HG03575 (cell line): ENCODE measurements around the gene KDM1B.
A peak's percentile ranks its signal among the peaks of the same experiment; 100 is the strongest.
"Not testable (repeated sequence)": the region's sequence is repeated elsewhere in the genome, so short reads cannot be mapped to it uniquely, and the experiment has no call there.

Experiments used
- ATAC-seq: cut with Tn5 transposase; IDR thresholded peaks from one replicate; pipeline ENCODE4 v1.9.1; 2021; ENCODE audit not compliant: unreplicated experiment, insufficient number of reproducible peaks, low FRiP score; ENCODE audit errors: extremely low read depth

KDM1B gene

DNA sequence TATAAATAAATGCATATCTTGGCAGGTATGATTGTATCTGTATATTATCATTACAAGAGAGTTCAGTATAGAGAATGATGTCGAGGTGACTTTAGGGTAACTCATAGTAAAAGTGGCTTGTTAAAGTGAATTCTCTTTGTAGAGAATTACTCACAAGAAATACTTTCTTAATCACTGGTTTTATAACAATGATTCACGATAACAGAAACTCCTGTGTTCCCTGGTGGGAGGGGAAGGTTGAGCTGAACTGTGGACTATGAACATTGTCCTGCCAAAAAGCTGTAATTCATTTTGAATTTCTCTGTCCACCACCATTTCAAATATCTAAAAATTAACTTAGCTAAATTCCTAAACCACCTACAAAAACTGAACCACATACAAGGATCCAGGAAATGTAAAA is 8.1 kb upstream of the KDM1B start:
- no peak for ATAC-seq

DNA sequence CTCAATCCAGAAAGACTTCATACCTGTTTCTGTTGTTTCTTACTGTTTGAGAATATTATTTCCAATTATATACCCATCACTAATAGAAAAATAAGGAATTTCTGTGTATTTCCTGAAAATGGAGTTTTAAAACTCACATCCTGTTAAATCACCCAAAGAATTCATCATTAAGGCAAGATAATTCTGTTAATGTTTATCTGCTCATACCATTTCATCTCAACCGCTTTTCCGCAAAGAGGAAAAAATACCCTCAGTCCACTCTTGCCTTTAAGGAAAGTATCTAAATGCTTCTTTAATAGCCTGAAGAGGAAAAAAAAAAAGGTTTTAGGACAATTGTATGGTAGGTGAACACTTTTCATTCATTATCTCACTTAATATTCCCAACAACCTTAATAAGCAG is 7.6 kb upstream of the KDM1B start:
- ATAC-seq: no peak

DNA sequence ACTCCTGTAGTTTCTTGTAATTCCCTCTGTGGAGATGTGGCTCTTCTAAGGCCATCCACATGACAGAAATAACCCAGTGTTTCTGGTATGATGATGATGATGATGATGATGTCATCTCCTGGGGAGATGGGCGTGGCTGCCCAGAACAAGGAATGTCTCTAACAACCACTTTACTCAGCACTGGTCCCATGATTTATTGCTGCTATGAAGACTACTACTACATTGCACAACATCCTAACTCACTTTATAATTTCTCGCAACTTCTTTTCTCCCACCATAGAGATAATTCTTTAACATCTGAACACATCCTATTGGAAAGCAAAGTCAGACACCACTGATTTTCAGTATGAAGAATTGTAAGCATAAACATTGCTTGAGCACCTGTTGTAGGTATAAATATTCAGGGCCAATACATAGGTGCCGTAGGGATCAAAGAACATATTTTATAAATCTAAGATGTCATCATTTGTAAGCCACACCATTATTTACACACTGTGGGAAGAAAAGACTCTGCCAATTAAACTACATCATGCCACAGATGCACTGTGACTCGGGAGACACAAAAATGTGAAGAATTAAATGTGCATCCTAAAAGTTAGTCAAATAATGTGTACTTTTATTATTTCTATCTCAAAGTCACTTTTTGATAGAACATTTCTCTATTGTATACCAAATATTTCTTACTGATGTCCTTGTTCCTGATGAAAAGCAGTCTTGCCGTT is 6.8 kb upstream of the KDM1B start:
- ATAC-seq: no peak

DNA sequence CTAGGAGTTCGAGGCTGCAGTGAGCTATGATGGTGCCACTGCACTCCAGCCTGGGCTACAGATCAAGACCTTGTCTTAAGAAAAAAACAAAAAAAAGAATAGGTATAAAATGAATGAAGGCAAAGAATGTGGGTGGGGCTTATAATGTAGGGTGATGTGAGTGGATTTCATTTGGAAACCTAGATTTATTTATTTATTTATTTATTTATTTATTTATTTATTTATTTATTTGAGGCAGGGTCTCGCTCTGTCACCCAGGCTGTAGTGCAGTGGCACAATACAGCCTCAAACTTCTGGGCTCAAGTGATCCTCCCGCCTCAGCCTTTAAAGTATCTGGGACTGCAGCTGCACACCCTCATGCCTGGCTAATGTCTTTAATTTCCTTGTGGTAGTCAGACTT is 3.8 kb upstream of the KDM1B start:
- ATAC-seq: not testable (repeated sequence)

DNA sequence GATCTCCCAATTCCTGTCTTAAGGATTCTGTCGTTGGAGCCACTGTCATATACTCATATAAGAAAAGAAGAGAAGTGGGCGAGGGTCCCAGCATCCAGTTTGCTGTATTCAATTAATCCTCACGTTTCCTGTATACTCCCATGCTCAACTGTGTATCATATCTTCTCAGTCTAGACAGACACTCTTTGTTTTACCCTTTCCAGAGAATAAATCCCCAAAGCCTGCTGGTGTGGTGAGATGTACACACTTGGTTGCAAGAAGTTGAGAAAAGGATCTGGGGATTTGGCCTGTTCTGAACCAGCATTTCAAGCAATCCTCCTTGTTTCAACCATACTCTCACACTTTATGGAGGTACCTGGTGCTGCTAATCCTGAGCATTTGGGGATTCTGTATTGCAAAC is 3.4 kb upstream of the KDM1B start:
- ATAC-seq: no peak

DNA sequence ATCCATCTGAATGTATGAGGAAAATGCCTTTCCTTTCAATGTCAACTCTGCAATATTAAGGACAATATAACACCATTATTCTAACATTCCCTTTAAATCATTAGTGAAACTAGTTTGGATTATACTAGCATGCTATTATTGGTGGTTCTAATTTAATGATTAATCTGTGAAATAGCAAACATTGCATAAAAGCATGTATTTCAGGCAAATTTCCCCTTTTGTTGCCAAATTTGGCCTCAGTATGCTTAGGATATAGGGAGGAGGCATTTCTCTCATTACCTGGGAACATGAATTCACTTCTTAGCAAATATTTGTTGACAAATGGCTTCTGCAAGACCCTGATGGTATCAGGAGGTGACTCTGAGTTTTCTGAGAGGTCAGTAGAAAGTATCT is 1.9 kb upstream of the KDM1B start:
- ATAC-seq: no peak

DNA sequence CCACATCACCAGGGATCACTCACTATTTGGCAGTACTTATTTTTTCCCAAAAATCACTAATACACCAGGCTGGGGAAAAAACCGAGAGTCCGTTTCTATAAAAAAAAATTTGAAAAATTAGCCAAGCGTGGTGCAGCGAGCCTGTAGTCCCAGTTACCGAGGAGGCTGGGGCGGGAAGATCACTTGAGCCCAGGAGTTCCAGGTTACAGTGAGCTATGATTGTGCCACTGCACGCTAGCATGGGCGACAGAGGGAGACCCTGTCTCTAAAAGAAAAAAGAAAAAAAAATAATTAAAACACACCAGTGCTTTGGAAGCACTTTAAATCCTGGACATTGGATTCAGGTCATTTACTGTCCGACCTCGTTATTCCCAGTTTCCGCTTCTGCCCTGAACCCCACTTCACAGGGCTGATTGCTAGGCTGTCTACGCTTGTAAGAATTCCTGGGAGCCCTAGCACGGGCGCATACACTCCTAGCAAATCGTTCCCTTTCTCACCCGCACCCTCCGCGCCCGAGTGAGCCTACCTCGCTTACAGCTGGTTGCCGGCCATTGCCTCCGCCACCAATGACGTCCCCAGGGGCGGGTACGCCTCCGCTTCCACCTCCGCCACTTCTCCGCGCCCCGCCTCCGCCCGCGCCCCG is 594 bp upstream of the KDM1B start, which contains the start of gene TPMT:
TPMT (minus strand) TSS at position 571 of the 643 bp plus-strand sequence. CDS start 5,950 bp downstream, outside the sequence.
- peak; percentile 19 for ATAC-seq

DNA sequence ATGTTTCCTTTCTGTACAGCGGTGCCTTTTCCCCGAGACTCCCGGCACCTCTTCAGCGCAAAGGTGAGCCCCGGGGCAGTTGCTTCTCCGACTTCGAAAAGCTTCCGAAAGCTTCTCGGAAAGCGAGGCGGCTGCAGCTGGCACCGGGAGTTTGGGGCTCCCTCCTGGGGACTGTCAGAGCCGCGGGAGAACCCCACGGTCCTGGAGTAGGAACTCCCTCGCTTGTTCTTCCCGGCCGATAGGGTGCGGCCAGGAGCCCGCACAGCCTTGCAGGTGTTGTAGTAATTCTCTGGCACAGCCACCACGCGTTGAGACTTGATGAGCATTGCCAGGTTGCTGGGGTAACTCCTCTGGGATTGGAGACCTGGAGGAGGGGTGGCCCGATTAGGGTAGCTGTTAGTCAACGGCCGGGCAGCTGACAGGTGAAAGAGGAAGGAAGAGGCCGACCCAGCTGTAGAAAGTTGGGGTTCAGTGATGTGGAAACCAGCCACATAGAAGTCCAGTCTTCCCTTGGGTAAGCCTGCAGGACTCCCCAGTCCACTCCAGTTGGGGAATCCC is 721 bp downstream of the KDM1B start:
- peak; percentile 21 for ATAC-seq

DNA sequence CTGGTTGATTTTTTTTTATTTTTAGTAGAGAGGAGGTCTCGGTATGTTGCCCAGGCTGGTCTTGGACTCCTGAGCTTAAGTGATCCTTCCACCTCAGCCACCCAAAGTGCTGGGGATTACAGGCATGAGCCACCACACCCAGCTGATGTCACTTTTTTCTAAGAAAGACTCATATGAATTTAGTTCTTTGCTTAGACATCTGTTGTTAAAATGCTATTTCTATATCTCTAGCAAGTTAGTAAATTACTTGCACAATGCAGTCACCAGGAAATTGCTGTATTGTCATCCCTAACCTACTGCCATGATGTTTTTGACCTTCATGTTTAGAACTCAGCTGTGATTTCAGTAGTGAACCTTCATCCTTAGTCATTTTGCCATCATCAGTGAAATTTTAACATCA is 5.7 kb downstream of the KDM1B start:
- no peak for ATAC-seq

DNA sequence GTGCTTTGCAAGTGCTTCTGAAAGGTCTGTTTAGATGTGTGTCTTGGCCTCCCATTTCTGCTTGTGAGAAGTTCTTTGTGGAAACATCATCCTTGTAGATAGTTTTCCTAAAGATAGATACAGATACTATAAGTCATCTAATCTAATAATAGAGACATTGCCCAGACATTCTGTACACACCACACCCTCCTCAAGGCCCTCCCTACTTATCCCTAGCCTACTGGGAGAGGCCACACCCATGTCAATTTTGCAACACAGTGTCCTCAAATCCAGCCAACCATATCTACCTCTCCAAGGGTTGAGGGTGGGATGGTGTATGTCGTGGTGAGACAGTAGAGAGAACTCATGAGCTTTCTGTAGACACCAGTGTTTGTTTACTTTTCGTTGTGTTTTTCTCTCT is 6.2 kb downstream of the KDM1B start:
- no peak for ATAC-seq

DNA sequence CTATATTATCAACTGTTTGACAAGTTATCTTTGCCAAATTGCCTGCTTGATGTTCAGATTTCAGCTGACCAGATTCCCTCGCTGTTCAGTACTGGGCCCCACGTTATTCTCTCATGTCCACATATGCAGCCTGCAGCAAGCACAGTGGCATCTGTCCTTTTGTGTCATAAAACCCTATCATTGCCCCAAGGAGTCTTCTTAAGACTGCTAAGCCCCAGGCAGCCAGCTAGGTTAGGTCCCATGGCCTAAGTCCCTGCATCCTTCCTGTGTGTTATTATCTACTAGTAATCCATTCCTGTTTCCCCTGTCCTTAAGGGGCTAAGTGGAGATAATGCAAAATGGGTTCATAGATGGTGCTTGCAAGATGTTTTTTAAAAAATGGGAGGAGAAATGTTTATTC is 7.2 kb downstream of the KDM1B start:
- no peak for ATAC-seq

DNA sequence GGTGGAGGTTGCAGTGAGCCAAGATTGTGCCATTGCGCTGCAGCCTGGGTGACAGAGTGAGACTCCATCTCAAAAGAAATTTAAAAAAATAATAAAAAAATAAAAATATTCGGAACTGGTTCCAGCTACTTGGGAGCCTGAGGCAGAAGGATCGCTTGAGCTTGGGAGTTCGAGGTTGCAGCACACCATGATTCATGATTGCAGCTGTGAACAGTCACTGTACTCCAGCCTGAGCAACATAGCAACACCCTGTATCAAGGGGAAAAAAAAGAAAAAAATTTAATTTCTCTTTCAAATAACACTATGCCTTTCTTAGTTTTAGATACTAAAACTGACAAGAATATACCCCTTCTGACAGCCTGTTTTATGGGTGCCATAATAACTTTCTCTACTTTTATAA is 10.5 kb downstream of the KDM1B start:
- no peak for ATAC-seq

DNA sequence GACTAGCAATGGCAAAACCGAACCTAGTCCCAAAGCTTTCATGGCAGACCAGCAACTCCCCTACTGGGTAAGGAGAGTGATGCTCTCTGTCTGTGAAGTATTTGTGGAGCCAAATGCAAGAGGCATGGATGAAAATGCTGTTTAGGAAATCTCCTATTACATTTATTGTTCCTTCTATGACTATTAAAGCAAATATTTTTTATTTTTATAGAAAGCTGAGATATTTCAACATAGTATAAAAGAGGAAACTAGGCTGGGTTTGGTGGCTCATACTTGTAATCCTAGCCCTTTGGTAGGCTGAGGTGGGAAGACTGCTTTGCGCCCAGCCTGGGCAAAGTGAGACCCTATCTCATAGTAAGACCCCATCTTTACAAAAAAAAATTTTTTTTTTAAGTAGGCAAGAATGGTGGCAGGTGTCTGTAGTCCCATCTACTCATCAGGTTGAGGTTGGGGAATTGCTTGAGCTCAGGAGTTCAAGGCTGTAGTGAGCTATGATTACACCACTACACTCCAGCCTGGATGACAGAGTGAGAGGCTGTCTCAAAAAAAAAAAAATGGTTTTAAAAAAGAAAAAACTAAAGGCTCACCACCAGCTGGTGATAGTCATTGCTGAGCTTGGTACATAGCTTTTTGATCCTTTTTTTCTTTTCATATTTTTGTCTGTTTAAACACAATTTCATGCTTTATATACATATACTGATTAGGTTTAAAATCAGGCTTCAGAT is 11.3 kb downstream of the KDM1B start:
- ATAC-seq: no peak

DNA sequence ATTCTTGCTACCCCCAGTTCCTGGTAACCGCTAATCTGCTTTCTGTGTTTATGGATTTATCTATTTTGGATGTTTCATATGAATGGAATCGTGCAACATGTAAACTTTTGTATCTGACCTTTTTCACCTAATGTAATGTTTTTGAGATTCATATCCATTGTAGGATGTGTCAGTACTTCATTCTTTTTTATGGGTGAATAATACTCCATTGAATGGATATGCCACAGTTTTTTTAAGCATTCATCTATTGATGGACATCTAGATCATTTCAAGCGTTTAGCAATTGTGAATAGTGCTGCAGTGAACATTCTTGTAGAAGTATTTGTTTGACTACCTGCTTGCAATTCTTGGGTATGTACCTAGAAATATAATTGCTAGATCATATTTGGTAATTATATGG is 13.0 kb downstream of the KDM1B start:
- ATAC-seq: no peak

DNA sequence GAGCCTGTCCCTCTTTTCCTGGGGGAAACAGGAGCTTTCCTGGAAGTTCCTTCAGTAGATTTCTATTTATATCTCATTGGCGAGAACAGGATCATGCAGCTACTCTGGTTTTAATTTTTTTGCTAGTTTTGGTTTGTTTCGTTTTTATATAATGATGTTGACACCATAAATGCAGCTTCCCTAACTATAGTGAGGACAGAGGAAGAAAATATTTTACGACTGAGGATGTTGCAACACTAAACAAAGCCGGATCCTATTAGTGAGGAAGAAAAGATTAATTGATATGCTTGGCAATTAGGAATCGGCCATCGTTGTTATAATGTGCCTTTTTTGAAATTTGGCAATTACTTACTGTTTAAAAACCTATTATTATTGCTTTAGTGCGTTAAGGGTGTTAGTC is 16.6 kb downstream of the KDM1B start:
- ATAC-seq: no peak

DNA sequence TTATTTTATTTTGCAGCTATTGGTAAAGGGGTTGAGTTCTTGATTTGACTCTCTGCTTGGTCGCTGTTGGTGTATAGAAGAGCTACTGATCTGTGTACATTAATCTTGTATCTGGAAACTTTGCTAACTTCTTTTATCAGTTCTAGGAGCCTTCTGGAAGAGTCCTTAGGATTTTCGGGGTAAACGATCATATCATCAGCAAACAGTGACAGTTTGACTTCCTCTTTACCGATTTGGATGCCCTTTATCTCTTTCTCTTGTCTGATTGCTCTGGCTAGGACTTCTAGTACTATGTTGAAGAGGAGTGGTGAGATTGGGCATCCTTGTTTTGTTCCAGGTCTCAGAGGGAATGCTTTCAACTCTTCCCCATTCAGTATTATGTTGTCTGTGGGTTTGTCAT is 21.0 kb downstream of the KDM1B start:
- not testable (repeated sequence) for ATAC-seq

DNA sequence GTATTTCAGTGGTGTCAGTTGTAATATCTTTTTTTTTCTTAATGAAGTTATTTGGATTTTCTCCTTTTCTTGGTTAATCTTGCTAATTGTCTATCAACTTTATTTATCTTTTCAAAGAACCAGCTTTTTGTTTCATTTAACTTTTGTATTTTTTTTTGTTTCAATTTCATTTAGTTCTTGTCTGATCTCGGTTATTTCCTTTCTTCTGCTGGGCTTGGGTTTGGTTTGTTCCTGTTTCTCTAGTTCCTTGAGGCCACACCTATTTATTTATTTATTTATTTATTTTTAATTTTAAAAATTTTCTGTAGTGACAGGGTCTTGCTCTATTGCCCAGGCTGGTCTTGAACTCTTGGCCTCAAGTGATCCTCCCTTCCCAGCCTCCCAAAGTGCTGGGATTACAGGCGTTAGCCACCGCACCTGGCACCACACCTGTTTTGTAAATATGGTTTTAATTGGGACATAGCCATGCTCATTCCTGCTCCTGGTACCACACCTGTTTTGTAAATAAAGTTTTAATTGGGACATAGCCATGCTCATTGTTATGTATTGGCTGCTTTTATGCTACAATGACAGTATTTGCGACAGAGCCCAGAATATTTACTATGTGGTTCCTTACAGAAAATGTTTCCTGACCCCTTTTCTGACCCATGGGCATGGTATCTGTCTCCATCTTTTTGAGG is 22.2 kb downstream of the KDM1B start:
- ATAC-seq: no peak

DNA sequence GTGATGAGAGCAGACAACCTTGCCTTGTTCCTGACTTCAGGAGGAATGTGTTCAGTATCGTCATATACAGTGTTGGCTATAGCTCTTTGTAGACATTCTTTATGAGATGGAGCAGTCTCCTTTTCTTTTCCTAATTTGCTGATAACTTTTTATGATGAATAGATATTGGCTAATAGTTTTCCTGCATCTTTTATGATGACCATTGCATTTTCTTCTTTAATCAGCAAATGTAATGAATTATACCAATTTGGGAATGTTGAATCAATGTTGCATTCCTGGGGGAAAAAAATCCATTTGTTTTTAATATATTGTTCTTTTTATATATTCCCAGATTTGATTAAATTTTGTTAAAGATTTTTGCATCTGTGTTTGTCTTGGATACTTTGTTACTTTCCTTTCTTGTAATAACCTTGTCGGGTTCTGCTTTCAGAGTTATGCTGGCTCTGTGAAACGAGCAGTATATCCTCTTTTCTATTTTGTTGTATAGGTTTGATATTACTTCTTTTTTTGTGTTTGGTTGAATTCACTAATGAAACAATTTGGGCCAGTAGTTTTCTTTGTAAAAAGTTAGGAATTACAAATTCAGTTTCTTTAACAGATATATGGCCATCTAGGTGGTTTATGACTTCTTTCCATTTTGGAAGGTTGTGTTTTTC is 23.9 kb downstream of the KDM1B start:
- no peak for ATAC-seq
